Stimulated activated CD4-positive, alpha-beta T cell treated with anti-CD3 and anti-CD28 coated beads, Interleukin-12 subunit alpha, Interleukin-12 subunit beta, amount 100 ng/mL, for 4 hours (primary cell): ENCODE data around the gene LAG3.

Experiments
- DNase-seq: peaks from one replicate; pipeline ENCODE4 v3.0.0-alpha.2; 2020

Gene LAG3

GRCh38 chr12:6824901-6825381 lies 52.6 kb downstream of the LAG3 start:
- DNase-seq, result no peak

GRCh38 chr12:6825398-6826124 lies 53.2 kb downstream of the LAG3 start:
- DNase-seq, result peak; percentile 82

DNA sequence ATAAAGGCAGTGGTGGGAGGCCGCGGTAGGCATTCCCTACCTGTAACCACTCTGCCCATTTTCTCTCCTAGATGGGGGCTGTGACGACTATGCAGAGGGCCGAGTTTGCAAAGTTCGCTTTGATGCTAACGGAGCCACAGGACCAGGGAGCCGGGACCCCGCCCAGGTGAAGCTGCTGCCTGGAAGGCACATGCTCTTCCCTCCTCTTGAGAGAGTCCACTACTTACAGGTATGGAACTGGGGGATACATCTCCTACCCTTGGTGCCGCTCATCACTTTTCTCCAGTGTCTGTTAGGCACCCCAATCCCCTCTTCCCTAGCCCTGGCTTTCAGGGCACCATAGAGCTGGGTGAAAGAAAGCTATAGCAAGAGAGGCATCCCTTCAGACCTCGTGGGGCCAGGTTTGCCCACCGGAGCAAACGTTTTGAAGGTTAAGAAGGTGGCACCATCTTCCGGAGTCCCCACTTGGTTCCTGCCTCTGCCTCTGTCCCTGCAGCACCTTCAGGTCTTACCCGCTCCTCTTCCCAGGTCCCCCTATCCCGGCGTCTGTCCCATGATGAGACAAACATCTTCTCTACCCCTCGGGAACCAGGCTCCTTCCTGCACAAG lies 53.9 kb downstream of the LAG3 start:
- DNase-seq, result no peak

- no peak for DNase-seq
Measured at GRCh38 chr12:6826734-6827436, 54.6 kb downstream of the LAG3 start.

GRCh38 chr12:6827437-6827911 lies 55.2 kb downstream of the LAG3 start:
- DNase-seq, result peak; percentile 53
